OCI-M1 (cell line): ENCODE measurements around the gene ALDOC.
A peak's percentile ranks its signal among the peaks of the same experiment; 100 is the strongest.

Source experiments
- DNase-seq: peaks from one replicate; lab custom pipeline; 2025; lab: John Stamatoyannopoulos, UW

Gene ALDOC

GRCh38 chr17:28532050-28532960 is 44.4 kb downstream of the ALDOC start:
- DNase-seq: no peak

DNA sequence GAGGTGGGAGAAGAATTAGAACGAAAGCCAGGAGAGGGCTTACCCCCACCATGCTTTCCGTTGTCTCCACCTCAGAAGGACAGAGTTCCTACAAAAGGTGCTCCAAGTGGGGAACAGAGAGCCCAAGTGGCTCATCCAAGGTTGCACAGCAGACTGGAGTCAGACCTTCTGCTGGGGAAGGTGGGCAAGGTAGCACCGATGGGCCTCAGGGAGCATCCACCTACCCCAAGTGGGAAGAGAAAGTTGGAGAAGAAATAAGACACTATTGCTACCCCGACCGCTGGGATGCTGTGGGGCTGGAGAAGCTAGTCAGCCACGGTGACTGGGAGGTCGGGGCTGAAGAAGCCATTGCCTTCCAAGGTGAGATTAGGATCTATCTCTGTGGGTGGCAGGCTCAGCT is 45.8 kb downstream of the ALDOC start:
- no peak for DNase-seq

DNA sequence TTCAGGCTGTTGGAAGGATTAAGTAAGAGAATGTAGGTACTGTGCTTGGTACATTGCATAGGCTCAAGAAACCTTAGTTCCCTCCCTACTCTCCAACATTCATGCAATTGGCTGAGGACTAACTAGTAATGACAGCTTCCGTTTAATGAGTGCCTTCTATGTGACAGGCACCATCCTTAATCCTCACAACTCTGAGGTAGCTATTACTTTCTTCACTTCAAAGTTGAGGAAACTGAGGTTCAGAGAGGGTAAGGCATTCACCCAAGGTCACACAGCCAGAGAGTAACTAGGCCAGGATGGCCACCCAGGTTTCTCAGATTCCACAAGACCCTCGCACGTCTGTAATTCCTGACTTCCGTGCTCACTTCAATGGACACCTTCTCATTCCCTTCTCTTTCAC is 46.4 kb downstream of the ALDOC start:
- DNase-seq: no peak

GRCh38 chr17:28529013-28529400 is 47.7 kb downstream of the ALDOC start:
- DNase-seq: no peak

- peak; percentile 37 for DNase-seq
These were observed 48.2 kb downstream of the ALDOC start for GRCh38 chr17:28528327-28529012.

- no peak for DNase-seq
These were observed 48.8 kb downstream of the ALDOC start for GRCh38 chr17:28527859-28528258.

GRCh38 chr17:28527181-28527681 is 49.5 kb downstream of the ALDOC start:
- peak; percentile 99 for DNase-seq

DNA sequence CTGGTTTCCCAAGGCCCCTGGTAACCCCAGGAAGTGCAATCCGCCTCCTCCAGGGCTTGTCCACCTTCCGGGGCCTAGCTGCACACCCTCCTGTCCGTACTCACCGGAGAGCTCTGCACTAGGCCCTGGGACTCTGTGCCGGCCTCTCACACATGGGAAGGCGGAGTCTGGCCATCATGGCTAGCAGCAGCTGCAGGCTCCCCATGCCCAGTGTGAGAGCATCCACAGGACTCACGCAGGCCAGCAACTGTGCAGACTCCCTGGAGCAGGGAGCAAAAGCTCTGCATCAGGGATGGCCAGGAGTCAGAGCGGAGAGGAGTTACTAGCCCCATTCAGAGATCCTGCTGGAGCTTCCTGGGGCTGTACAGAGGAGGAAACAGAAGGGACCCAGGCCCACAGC is 50.3 kb downstream of the ALDOC start:
- no peak for DNase-seq

- peak; percentile 32 for DNase-seq
These were observed 51.9 kb downstream of the ALDOC start for GRCh38 chr17:28524476-28525424.

GRCh38 chr17:28523876-28524275 is 52.8 kb downstream of the ALDOC start:
- DNase-seq: no peak

- no peak for DNase-seq
These were observed 53.5 kb downstream of the ALDOC start for GRCh38 chr17:28523186-28523585.
